ENCODE results near the gene NT5C3B.
"Not testable (repeated sequence)": the region's sequence is repeated elsewhere in the genome, so short reads cannot be mapped to it uniquely, and the experiment has no call there.

NT5C3B gene

GRCh38 chr17:41835800-41836549 is at the start of gene NT5C3B:
Gene NT5C3B (minus strand): TSS chr17:41836232. CDS start chr17:41836193, 39 bp downstream.
- peak; percentile 48 for DNase-seq (ENCODE audit: low read depth)

DNA sequence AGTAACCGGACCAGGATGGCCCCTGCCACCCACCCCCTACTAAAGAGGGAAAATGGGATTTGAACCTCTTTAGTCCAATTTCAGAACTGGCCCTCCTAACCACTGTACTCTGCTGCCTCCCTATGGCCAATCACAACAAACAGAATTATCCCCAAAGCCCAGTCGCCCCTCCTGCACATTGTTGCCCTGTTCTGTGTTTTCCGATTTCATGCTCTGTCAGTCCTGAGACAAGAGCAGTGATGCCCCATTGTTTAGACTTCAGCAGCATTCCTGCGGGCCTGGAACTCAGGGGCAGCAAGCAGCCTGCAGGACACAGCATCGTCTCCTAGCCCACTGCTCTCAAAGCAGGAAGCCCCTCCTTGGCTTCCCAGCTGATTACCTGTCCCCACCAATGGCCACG is 49.7 kb upstream of the NT5C3B start:
- DNase-seq (ENCODE audit: low read depth): no peak

DNA sequence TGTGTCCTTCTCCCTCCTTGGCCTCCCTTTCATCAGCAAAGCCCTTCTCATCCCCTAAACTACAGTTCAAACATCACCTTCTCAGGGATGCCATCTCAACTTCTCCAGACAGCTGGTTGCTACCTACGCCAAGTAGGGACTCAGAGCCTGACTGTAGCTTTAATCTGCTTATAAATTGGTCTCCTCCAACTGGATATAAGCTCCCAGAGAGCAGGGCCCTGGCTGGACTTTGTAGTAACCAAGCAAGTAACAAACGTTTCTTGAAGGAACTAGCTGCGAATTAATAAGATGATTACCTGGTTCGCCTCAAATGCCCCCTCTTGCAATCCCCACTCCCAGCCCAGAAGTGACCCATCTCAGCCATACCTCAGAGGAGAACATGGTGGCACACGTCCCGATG is 46.7 kb upstream of the NT5C3B start:
- DNase-seq (ENCODE audit: low read depth): no peak

DNA sequence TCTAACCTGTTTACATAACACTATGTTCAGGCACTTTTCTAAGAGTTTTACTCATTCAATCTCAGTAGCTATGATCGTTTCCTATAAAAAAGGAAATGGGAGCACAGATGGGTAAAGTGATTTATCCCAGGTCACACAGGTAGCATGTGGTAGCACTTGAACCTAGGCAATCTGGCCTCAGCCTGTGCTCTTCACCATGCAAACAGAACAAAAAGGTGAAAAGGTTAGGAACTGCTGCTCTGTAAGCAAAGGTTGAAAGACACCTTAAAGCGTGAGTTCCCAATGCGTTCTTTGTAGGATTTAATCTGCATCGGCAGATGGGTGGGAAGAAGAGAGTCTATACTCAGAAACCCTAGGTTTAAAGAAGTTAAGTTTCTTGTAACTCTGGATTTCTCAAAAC is 44.1 kb upstream of the NT5C3B start:
- DNase-seq (ENCODE audit: low read depth): no peak

- not testable (repeated sequence) for DNase-seq (ENCODE audit: low read depth)
Measured at GRCh38 chr17:41874293-41874670, 38.2 kb upstream of the NT5C3B start.

- DNase-seq (ENCODE audit: low read depth): no peak
Measured at GRCh38 chr17:41873559-41874292, 37.7 kb upstream of the NT5C3B start.

- no peak for DNase-seq (ENCODE audit: low read depth)
Measured at GRCh38 chr17:41871789-41872188, 35.8 kb upstream of the NT5C3B start.

GRCh38 chr17:41870627-41871026 is 34.6 kb upstream of the NT5C3B start:
- DNase-seq (ENCODE audit: low read depth): no peak

DNA sequence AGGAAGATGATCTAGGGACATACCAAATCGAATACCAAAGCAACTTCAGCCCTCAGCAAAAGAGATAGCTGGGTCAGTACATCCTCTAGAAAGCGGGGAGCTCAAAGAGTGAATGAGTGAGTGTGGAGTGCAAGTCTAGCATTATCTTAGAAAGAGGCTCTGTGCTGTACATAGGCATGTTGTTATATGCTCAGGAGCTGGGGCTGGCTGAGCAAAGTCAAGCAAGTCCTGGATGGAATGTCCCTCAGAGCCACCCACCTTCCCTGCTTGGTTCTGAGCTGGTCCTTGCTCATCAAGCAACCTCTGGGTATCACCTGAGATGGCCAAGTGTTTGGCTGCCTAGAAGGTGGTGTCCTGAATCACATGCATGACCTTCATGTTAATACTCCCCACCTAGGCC is 34.1 kb upstream of the NT5C3B start:
- DNase-seq (ENCODE audit: low read depth): no peak

DNA sequence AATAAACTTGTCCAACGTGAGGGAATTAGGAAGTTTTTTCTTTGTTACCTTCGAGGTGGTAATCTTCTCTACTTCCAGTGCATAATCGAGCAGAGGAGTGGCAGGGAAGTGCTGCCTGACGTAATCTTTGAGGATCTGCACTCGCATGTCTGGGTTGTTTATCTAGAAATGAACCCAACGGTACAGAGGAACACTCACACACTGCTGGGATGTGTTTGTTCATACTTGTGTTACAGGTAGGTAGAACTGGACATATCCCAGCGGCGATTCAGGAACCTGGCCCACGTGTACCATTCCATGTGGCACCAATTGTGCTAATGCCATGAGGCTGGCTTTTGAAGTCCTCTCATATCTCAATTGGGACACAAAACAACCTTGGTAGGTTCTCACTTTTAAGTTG is 33.4 kb upstream of the NT5C3B start:
- no peak for DNase-seq (ENCODE audit: low read depth)

DNA sequence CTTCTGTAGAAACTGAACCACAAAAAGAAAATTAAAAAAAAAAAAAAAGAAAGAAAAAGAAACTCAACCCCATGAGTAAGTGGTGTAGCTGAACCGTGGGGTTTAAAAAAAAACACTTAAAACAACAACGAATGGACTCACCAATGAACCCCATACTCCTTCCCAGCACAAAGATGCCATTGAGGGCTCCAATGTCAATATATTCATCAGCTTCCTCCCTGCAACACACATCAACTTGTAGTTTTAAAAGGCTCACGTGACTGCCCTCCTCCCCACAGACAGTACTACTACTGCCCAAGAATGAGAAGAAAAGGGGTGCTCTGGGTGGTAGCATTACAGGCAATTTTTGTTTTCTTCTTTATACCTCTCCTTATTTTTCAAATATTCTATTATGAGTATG is 32.5 kb upstream of the NT5C3B start:
- no peak for DNase-seq (ENCODE audit: low read depth)

DNA sequence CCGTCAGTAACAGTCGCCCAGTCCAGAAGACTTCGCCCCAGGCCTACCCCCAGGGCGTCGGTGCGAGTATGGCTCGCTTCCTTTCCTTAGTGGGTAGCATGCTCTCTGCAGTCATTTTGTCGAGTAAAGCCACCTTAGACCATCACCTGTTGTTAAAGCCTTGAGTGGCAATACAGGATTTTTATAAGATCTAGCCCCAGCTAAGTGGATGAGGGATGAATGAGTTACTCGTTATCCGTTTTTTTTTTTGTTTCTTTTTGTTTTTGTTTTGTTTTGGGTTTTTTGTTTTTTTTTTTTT is 29.5 kb upstream of the NT5C3B start:
- no peak for DNase-seq (ENCODE audit: low read depth)

DNA sequence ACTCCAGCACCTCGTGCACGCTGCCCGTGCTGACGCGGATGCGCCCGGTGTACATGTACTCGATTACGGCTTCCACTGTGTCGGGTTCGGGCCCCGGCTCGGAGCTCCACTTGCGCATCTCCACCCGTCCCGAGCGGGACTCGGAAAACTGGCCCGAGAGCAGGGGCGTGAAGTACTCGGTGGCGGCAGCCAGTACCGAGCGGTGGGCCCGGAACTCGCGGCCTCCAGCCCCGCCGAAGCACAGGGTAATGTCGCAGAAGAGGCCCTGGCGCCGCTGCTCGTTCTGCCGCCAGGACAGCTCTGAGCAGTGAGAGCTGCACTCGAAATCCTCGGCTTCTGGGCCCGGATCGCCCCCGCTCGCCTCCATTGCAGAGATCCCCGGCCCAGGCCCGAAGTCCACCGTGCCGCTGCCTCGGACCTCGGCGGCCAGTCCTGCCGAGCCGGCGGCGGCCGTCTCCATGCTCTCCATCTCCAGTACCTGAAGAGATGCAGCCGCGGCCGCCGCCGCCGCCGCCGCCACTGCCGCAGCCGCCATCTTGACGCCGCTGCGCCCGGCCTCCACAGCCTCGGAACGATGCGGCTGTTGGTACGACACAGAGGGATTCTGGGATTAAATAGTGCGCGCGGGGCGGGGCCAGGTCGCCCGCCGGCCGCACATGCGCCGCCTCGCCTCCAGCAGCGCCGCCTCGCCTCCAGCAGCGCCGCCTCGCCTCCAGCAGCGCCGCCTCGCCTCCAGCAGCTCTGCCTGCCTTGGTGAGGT is 29.0 kb upstream of the NT5C3B start, which contains the start of gene KLHL11:
Gene KLHL11 (minus strand): TSS at position 588 of the 760 bp plus-strand sequence. CDS start 53 bp downstream, at position 535.
- peak; percentile 83 for DNase-seq (ENCODE audit: low read depth)

DNA sequence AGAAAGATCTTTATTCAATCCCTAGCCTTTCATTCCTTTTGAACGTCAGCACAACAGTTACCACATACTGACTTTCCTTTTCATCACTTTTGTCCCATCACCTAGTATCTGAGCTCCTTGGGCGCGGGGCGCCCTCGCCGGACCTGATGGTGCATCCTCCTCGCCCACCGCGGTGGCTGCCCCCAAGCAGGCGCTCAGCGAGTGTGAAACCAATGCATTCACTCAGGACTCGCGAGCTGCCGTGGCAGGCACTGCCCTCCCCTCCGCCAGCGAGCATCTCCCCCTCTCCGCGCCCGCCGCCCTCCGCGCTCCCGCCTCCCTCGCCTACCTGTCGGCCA is 28.4 kb upstream of the NT5C3B start:
- no peak for DNase-seq (ENCODE audit: low read depth)

- DNase-seq (ENCODE audit: low read depth): no peak
Measured at GRCh38 chr17:41863074-41863848, 27.2 kb upstream of the NT5C3B start.

DNA sequence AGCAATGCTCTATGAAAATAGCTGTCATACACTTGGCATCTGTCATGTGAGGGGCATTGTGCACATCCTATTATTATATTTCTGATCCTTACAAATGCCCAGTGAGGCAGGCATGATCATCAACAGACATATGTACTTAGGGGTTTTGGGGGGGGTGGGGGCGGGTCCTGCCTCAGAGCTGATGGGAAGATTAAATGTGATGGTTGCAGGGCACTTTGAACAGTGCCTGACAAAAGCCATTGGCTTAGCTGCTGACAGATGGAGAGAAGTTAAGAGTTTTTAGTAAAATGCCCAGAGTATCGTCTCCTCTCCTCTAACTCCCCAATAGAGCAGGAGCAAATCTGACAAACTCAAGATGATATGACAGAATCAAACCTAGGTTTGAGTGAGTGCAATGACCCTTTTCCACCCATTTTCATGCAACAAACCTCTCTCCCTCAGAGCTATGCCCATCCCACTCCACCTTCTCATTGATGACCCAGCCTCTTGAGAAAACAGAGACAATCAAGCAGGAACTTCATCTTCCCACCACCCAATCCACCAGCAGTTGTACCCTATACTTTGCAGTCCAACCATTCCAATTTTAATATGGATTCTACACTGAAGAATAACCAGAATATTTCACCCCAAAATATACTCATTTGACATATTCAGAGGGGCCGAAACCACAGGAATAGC is 24.4 kb upstream of the NT5C3B start:
- no peak for DNase-seq (ENCODE audit: low read depth)

DNA sequence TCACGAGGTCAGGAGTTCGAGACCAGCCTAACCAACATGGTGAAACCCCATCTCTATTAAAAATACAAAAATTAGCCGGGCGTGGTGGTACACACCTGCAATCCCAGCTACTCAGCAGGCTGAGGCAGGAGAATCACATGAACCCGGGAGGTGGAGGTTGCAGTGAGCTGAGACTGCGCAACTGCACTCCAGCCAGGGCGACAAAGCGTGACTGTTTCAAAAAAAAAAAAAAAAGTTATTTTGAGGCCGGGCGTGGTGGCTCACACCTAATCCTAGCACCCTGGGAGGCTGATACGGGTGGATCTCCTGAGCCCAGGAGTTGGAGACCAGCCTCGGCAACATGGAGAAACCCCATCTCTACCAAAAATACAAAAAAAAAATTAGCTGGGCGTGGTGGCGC is 15.3 kb upstream of the NT5C3B start:
- DNase-seq (ENCODE audit: low read depth): not testable (repeated sequence)

GRCh38 chr17:41849251-41849990 is 13.4 kb upstream of the NT5C3B start:
- DNase-seq (ENCODE audit: low read depth): no peak

- DNase-seq (ENCODE audit: low read depth): no peak
Measured at GRCh38 chr17:41848788-41849187, 12.8 kb upstream of the NT5C3B start.

DNA sequence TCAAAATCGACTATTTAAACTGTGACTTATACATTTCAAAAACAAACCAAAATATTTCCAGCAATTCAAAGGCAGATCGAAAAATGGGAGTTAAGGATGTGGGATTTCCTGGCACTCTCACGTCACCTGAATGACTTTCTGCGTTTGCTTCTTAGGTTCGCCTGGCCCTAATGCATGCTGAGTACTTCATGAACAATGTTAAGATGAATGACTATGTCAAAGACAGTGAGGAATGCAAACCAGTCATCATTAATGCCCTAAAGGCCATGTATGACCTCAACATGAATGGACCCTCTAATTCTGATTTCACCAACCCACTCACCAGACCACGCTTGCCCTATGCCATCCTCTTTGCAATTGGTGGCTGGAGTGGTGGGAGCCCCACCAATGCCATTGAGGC is 8.9 kb upstream of the NT5C3B start:
- no peak for DNase-seq (ENCODE audit: low read depth)

GRCh38 chr17:41840781-41841180 is 4.7 kb upstream of the NT5C3B start:
- DNase-seq (ENCODE audit: low read depth): not testable (repeated sequence)

Measured in activated T-helper 1 cell treated with Interleukin-2 at 50 U/mL for 16 hours (primary cell).